Measurements from ENCODE around the gene GSX1.
"Not testable (repeated sequence)": the region's sequence is repeated elsewhere in the genome, so short reads cannot be mapped to it uniquely, and the experiment has no call there.

Gene GSX1

GRCh38 chr13:27792393-27793218, at the start of gene GSX1:
Gene GSX1 (plus strand): TSS chr13:27792483. CDS start chr13:27792691, 208 bp downstream.
- H3K36me3 ChIP-seq (ENCODE audit: control insufficient read depth, insufficient read depth, low read length): no peaks in the 10 kb centered on the region
- H3K9ac ChIP-seq (ENCODE audit: low read length): no peak within 1 kb of the TSS
- H3K4me1 ChIP-seq (ENCODE audit: control insufficient read depth, insufficient read depth, low read length): peaks cover 20% of the 10 kb centered on the region
- peaks cover 95% of the 10 kb centered on the region for H3K27me3 ChIP-seq (ENCODE audit: control insufficient read depth, insufficient read depth, low read length)
- no peaks in the 10 kb centered on the region for H3K9me3 ChIP-seq (ENCODE audit: control insufficient read depth, low read length)
- H3K4me3 ChIP-seq (ENCODE audit: low read length): no peak within 1 kb of the TSS

GRCh38 chr13:27744801-27745200, 47.5 kb upstream of the GSX1 start:
- Histone ChIP-seq H3K36me3 (ENCODE audit: control insufficient read depth, insufficient read depth, low read length) (no peaks in the 10 kb centered on the region), H3K9ac (ENCODE audit: low read length) (no peak overlapping the region), H3K9me3 (ENCODE audit: control insufficient read depth, low read length) (no peaks in the 10 kb centered on the region), H3K27me3 (ENCODE audit: control insufficient read depth, insufficient read depth, low read length) (no peaks in the 10 kb centered on the region), H3K4me3 (ENCODE audit: low read length) (no peak overlapping the region), H3K4me1 (ENCODE audit: control insufficient read depth, insufficient read depth, low read length) (no peaks in the 10 kb centered on the region)

- H3K4me3 ChIP-seq (ENCODE audit: low read length): no peak overlapping the region
- H3K9me3 ChIP-seq (ENCODE audit: control insufficient read depth, low read length): no peaks in the 10 kb centered on the region
- no peaks in the 10 kb centered on the region for H3K4me1 ChIP-seq (ENCODE audit: control insufficient read depth, insufficient read depth, low read length)
- no peak overlapping the region for H3K9ac ChIP-seq (ENCODE audit: low read length)
- H3K36me3 ChIP-seq (ENCODE audit: control insufficient read depth, insufficient read depth, low read length): no peaks in the 10 kb centered on the region
- no peaks in the 10 kb centered on the region for H3K27me3 ChIP-seq (ENCODE audit: control insufficient read depth, insufficient read depth, low read length)
These were observed 47.0 kb upstream of the GSX1 start for GRCh38 chr13:27745301-27745700.

GRCh38 chr13:27748143-27748542, 44.1 kb upstream of the GSX1 start:
- not testable (repeated sequence) for H3K27me3 ChIP-seq (ENCODE audit: control insufficient read depth, insufficient read depth, low read length); H3K4me3 ChIP-seq (ENCODE audit: low read length); H3K36me3 ChIP-seq (ENCODE audit: control insufficient read depth, insufficient read depth, low read length); H3K9ac ChIP-seq (ENCODE audit: low read length); H3K9me3 ChIP-seq (ENCODE audit: control insufficient read depth, low read length); H3K4me1 ChIP-seq (ENCODE audit: control insufficient read depth, insufficient read depth, low read length)

- Histone ChIP-seq H3K4me1 (ENCODE audit: control insufficient read depth, insufficient read depth, low read length) (no peaks in the 10 kb centered on the region), H3K27me3 (ENCODE audit: control insufficient read depth, insufficient read depth, low read length) (no peaks in the 10 kb centered on the region), H3K9ac (ENCODE audit: low read length) (no peak overlapping the region), H3K4me3 (ENCODE audit: low read length) (no peak overlapping the region), H3K9me3 (ENCODE audit: control insufficient read depth, low read length) (no peaks in the 10 kb centered on the region), H3K36me3 (ENCODE audit: control insufficient read depth, insufficient read depth, low read length) (no peaks in the 10 kb centered on the region)
These were observed 40.2 kb upstream of the GSX1 start for GRCh38 chr13:27751953-27752532.

- Histone ChIP-seq H3K9me3 (ENCODE audit: control insufficient read depth, low read length) (no peaks in the 10 kb centered on the region), H3K9ac (ENCODE audit: low read length) (no peak overlapping the region), H3K36me3 (ENCODE audit: control insufficient read depth, insufficient read depth, low read length) (no peaks in the 10 kb centered on the region), H3K27me3 (ENCODE audit: control insufficient read depth, insufficient read depth, low read length) (peaks cover 4% of the 10 kb centered on the region), H3K4me3 (ENCODE audit: low read length) (no peak overlapping the region), H3K4me1 (ENCODE audit: control insufficient read depth, insufficient read depth, low read length) (no peaks in the 10 kb centered on the region)
These were observed 26.6 kb upstream of the GSX1 start for GRCh38 chr13:27765650-27766049.

- Histone ChIP-seq H3K9ac (ENCODE audit: low read length) (no peak overlapping the region), H3K9me3 (ENCODE audit: control insufficient read depth, low read length) (no peaks in the 10 kb centered on the region), H3K4me1 (ENCODE audit: control insufficient read depth, insufficient read depth, low read length) (no peaks in the 10 kb centered on the region), H3K36me3 (ENCODE audit: control insufficient read depth, insufficient read depth, low read length) (no peaks in the 10 kb centered on the region), H3K27me3 (ENCODE audit: control insufficient read depth, insufficient read depth, low read length) (peaks cover 11% of the 10 kb centered on the region), H3K4me3 (ENCODE audit: low read length) (no peak overlapping the region)
These were observed 21.5 kb upstream of the GSX1 start for GRCh38 chr13:27770809-27771208.

GRCh38 chr13:27772651-27773425, 19.4 kb upstream of the GSX1 start:
- Histone ChIP-seq H3K9me3 (ENCODE audit: control insufficient read depth, low read length) (no peaks in the 10 kb centered on the region), H3K9ac (ENCODE audit: low read length) (no peak overlapping the region), H3K4me1 (ENCODE audit: control insufficient read depth, insufficient read depth, low read length) (no peaks in the 10 kb centered on the region), H3K36me3 (ENCODE audit: control insufficient read depth, insufficient read depth, low read length) (no peaks in the 10 kb centered on the region), H3K27me3 (ENCODE audit: control insufficient read depth, insufficient read depth, low read length) (peaks cover 11% of the 10 kb centered on the region), H3K4me3 (ENCODE audit: low read length) (no peak overlapping the region)

- Histone ChIP-seq H3K27me3 (ENCODE audit: control insufficient read depth, insufficient read depth, low read length) (peaks cover 20% of the 10 kb centered on the region), H3K9ac (ENCODE audit: low read length) (no peak overlapping the region), H3K36me3 (ENCODE audit: control insufficient read depth, insufficient read depth, low read length) (no peaks in the 10 kb centered on the region), H3K4me3 (ENCODE audit: low read length) (no peak overlapping the region), H3K4me1 (ENCODE audit: control insufficient read depth, insufficient read depth, low read length) (no peaks in the 10 kb centered on the region), H3K9me3 (ENCODE audit: control insufficient read depth, low read length) (no peaks in the 10 kb centered on the region)
These were observed 18.1 kb upstream of the GSX1 start for GRCh38 chr13:27774169-27774568.

- Histone ChIP-seq H3K4me3 (ENCODE audit: low read length) (no peak overlapping the region), H3K4me1 (ENCODE audit: control insufficient read depth, insufficient read depth, low read length) (no peaks in the 10 kb centered on the region), H3K27me3 (ENCODE audit: control insufficient read depth, insufficient read depth, low read length) (peaks cover 20% of the 10 kb centered on the region), H3K36me3 (ENCODE audit: control insufficient read depth, insufficient read depth, low read length) (no peaks in the 10 kb centered on the region), H3K9ac (ENCODE audit: low read length) (no peak overlapping the region), H3K9me3 (ENCODE audit: control insufficient read depth, low read length) (no peaks in the 10 kb centered on the region)
These were observed 17.6 kb upstream of the GSX1 start for GRCh38 chr13:27774651-27775050.

- Histone ChIP-seq H3K27me3 (ENCODE audit: control insufficient read depth, insufficient read depth, low read length) (peaks cover 24% of the 10 kb centered on the region), H3K9me3 (ENCODE audit: control insufficient read depth, low read length) (no peaks in the 10 kb centered on the region), H3K36me3 (ENCODE audit: control insufficient read depth, insufficient read depth, low read length) (no peaks in the 10 kb centered on the region), H3K4me3 (ENCODE audit: low read length) (no peak overlapping the region), H3K4me1 (ENCODE audit: control insufficient read depth, insufficient read depth, low read length) (no peaks in the 10 kb centered on the region), H3K9ac (ENCODE audit: low read length) (no peak overlapping the region)
These were observed 16.3 kb upstream of the GSX1 start for GRCh38 chr13:27775943-27776342.

- H3K4me3 ChIP-seq (ENCODE audit: low read length): no peak overlapping the region
- H3K9me3 ChIP-seq (ENCODE audit: control insufficient read depth, low read length): no peaks in the 10 kb centered on the region
- H3K4me1 ChIP-seq (ENCODE audit: control insufficient read depth, insufficient read depth, low read length): no peaks in the 10 kb centered on the region
- peaks cover 32% of the 10 kb centered on the region for H3K27me3 ChIP-seq (ENCODE audit: control insufficient read depth, insufficient read depth, low read length)
- H3K36me3 ChIP-seq (ENCODE audit: control insufficient read depth, insufficient read depth, low read length): no peaks in the 10 kb centered on the region
- no peak overlapping the region for H3K9ac ChIP-seq (ENCODE audit: low read length)
These were observed 10.1 kb upstream of the GSX1 start for GRCh38 chr13:27782151-27782550.
